Testis (tissue), 2 donors: ENCODE measurements around the gene AGXT2.

Experiments
- CTCF ChIP-seq, 3 experiments: fragments of 450-650 bp in 2 of 3; fragments of 200-600 bp in 1 of 3; sonication (generic) in 1 of 3; IDR thresholded peaks; one replicate each; pipeline ENCODE4 v1.5.1; 2016 to 2019; ENCODE audit warnings: antibody characterized with exemption in 3 of 3, mild to moderate bottlenecking in 2 of 3, moderate library complexity in 1 of 3
- POLR2A ChIP-seq: fragments of 450-650 bp; IDR thresholded peaks from one replicate; pipeline ENCODE4 v1.6.1; 2017; ENCODE audit warnings: antibody characterized with exemption, mild to moderate bottlenecking, moderate library complexity

- no peak for TF ChIP-seq CTCF (IDR thresholded peaks at IDR 0.05)
- no peak for TF ChIP-seq POLR2A
Observed at GRCh38 chr5:34993951-34994350, 53.8 kb downstream of the AGXT2 start.
